ENCODE measurements around the gene TADA2A. TPM values are rescaled to one million over a fixed set of nuclear protein-coding genes. Genes with fewer than 3 reads are reported as not detected.
A peak's percentile ranks its signal among the peaks of the same experiment; 100 is the strongest.

TADA2A gene
- total and polyA plus RNA-seq, 2 of the 8 experiments (the other 6 are each of a cell fraction or from before 2014, with no cell fraction given) = 8.4 to 18.5 TPM

GRCh38 chr17:37488607-37489196 lies 82.0 kb downstream of the TADA2A start (continued):
- TF ChIP-seq BCL11A (IDR thresholded peaks at IDR 0.05; ENCODE audit: low read depth in 2 of 2, low read length in 2 of 2) = no peak
- no peak for TF ChIP-seq SIRT6 (IDR thresholded peaks at IDR 0.05; ENCODE audit: low read length)
- no peak for TF ChIP-seq RNF2 (IDR thresholded peaks at IDR 0.05; ENCODE audit: borderline replicate concordance, low read depth, low read length, missing control alignments, poor library complexity, severe bottlenecking)
- TF ChIP-seq SIN3A (conservative IDR thresholded peaks at IDR 0.05 in 1 of 2, IDR thresholded peaks at IDR 0.05 in 1 of 2; ENCODE audit: low read depth in 1 of 2, low read length in 2 of 2) = peak; percentile 44 to 87; a peak in 2 of 4 replicates
- no peak for TF ChIP-seq CEBPB (IDR thresholded peaks at IDR 0.05; ENCODE audit: low read depth, low read length)
- no peak for TF ChIP-seq GABPA (IDR thresholded peaks at IDR 0.05; ENCODE audit: borderline replicate concordance, insufficient read depth, low read length)
- no peak for TF ChIP-seq KDM1A (IDR thresholded peaks at IDR 0.05; ENCODE audit: borderline replicate concordance, low read length)
- no peak for TF ChIP-seq CBX5 (IDR thresholded peaks at IDR 0.05; ENCODE audit: low read depth, low read length)
- TF ChIP-seq TAF7 (optimal IDR thresholded peaks at IDR 0.05; ENCODE audit: borderline replicate concordance, low read depth, low read length) = no peak
- TF ChIP-seq FOSL1 (IDR thresholded peaks at IDR 0.05; ENCODE audit: insufficient read depth, low read depth, low read length) = no peak
- TF ChIP-seq TBP (IDR thresholded peaks at IDR 0.05; ENCODE audit: low read depth, low read length) = no peak
- no peak for TF ChIP-seq SRF (IDR thresholded peaks at IDR 0.05; ENCODE audit: low read depth, low read length)
- TF ChIP-seq JUN (IDR thresholded peaks at IDR 0.05; ENCODE audit: low read depth, low read length) = no peak
- TF ChIP-seq ASH2L (IDR thresholded peaks at IDR 0.05; ENCODE audit: low read length) = peak; percentile 63
- TF ChIP-seq NRF1 (IDR thresholded peaks at IDR 0.05; ENCODE audit: low read depth, low read length) = no peak
- TF ChIP-seq MAFK (IDR thresholded peaks at IDR 0.05; ENCODE audit: low read depth, low read length) = peak; percentile 82; the same call in 1 of the 2 replicates
- TF ChIP-seq PHF8 (conservative IDR thresholded peaks at IDR 0.05; ENCODE audit: low read depth, low read length) = 0 out of 2 replicates have a peak, but pooled peaks have one; percentile 22
- no peak for TF ChIP-seq POU5F1 (IDR thresholded peaks at IDR 0.05; ENCODE audit: low read depth, low read length)
- TF ChIP-seq BRCA1 (IDR thresholded peaks at IDR 0.05; ENCODE audit: low read depth, low read length) = no peak
- no peak for TF ChIP-seq TAF1 (IDR thresholded peaks at IDR 0.05; ENCODE audit: low read depth, low read length)
- no peak for TF ChIP-seq JUND (IDR thresholded peaks at IDR 0.05; ENCODE audit: low read length)
- TF ChIP-seq CBX8 (IDR thresholded peaks at IDR 0.05; ENCODE audit: borderline replicate concordance, low read depth, low read length) = no peak
- TF ChIP-seq NANOG (IDR thresholded peaks at IDR 0.05; ENCODE audit: insufficient read depth, low read depth, low read length, poor library complexity, severe bottlenecking) = no peak
- TF ChIP-seq POLR2AphosphoS5 (IDR thresholded peaks at IDR 0.05; ENCODE audit: low read depth, low read length) = peak; percentile 45; the same call in 1 of the 2 replicates
- no peak for TF ChIP-seq ATF3 (IDR thresholded peaks at IDR 0.05; ENCODE audit: insufficient read depth, low read depth, low read length)
